ENCODE data around the gene RAMP3.

- no peak for TF ChIP-seq EZH2 (IDR thresholded peaks at IDR 0.05; ENCODE audit: low read depth)
- TF ChIP-seq, protein P1, sequence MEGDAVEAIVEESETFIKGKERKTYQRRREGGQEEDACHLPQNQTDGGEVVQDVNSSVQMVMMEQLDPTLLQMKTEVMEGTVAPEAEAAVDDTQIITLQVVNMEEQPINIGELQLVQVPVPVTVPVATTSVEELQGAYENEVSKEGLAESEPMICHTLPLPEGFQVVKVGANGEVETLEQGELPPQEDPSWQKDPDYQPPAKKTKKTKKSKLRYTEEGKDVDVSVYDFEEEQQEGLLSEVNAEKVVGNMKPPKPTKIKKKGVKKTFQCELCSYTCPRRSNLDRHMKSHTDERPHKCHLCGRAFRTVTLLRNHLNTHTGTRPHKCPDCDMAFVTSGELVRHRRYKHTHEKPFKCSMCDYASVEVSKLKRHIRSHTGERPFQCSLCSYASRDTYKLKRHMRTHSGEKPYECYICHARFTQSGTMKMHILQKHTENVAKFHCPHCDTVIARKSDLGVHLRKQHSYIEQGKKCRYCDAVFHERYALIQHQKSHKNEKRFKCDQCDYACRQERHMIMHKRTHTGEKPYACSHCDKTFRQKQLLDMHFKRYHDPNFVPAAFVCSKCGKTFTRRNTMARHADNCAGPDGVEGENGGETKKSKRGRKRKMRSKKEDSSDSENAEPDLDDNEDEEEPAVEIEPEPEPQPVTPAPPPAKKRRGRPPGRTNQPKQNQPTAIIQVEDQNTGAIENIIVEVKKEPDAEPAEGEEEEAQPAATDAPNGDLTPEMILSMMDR (conservative IDR thresholded peaks at IDR 0.05) = no peak
Measured at GRCh38 chr7:45157653-45158401, at the start of gene RAMP3.
